Measurements from ENCODE around the gene RHOBTB3. TPM values are rescaled to one million over a fixed set of nuclear protein-coding genes. Genes with fewer than 3 reads are reported as not detected.
"Not testable (repeated sequence)": the region's sequence is repeated elsewhere in the genome, so short reads cannot be mapped to it uniquely, and the experiment has no call there.

The RHOBTB3 gene
- total RNA-seq, 2 donors from 2014 or later: 1.3 to 5.2 TPM

- H3K36me3 Mint-ChIP-seq (ENCODE audit: insufficient read depth in 2 of 2): peaks cover 2 to 4% of the 10 kb centered on the region in 2 donors
- DNase-seq: no peak
- no peaks in the 10 kb centered on the region for H3K9me3 Mint-ChIP-seq
- H3K4me3 Mint-ChIP-seq: peak overlapping the region; percentile 77 to 81
- H3K4me1 Mint-ChIP-seq (ENCODE audit: low read depth): peaks cover 55% of the 10 kb centered on the region
- no peaks in the 10 kb centered on the region for H3K27me3 Mint-ChIP-seq (ENCODE audit: low read depth)
- H3K27ac Mint-ChIP-seq: peak overlapping the region; percentile 94
- ATAC-seq (replicated peaks in 1 of 2): no peak
Measured at GRCh38 chr5:95809414-95809960, 78.4 kb downstream of the RHOBTB3 start.

- ATAC-seq (replicated peaks in 1 of 2) (no peak), DNase-seq (no peak)
- Mint-ChIP-seq H3K4me3 (peak overlapping the region; percentile 77 to 81), H3K4me1 (ENCODE audit: low read depth) (peaks cover 62% of the 10 kb centered on the region), H3K27me3 (ENCODE audit: low read depth) (no peaks in the 10 kb centered on the region), H3K9me3 (no peaks in the 10 kb centered on the region), H3K36me3 (ENCODE audit: insufficient read depth in 2 of 2) (peaks cover 2 to 4% of the 10 kb centered on the region in 2 donors), H3K27ac (peak overlapping the region; percentile 94)
Measured at GRCh38 chr5:95810305-95811125, 79.4 kb downstream of the RHOBTB3 start.

- peak overlapping the region; percentile 77 to 81 for H3K4me3 Mint-ChIP-seq
- DNase-seq; ATAC-seq (replicated peaks in 1 of 2); H3K27me3 Mint-ChIP-seq (ENCODE audit: low read depth); H3K36me3 Mint-ChIP-seq (ENCODE audit: insufficient read depth in 2 of 2); H3K9me3 Mint-ChIP-seq: not testable (repeated sequence)
- peak overlapping the region; percentile 94 for H3K27ac Mint-ChIP-seq
- peaks cover 67% of the 10 kb centered on the region for H3K4me1 Mint-ChIP-seq (ENCODE audit: low read depth)
Measured at GRCh38 chr5:95811126-95811423, 79.9 kb downstream of the RHOBTB3 start.

GRCh38 chr5:95811461-95812073 is 80.4 kb downstream of the RHOBTB3 start:
- not testable (repeated sequence) for H3K27me3 Mint-ChIP-seq (ENCODE audit: low read depth); H3K9me3 Mint-ChIP-seq; ATAC-seq (replicated peaks in 1 of 2); H3K36me3 Mint-ChIP-seq (ENCODE audit: insufficient read depth in 2 of 2); DNase-seq
- H3K4me1 Mint-ChIP-seq (ENCODE audit: low read depth): peaks cover 72% of the 10 kb centered on the region
- peak overlapping the region; percentile 77 to 81 for H3K4me3 Mint-ChIP-seq
- peak overlapping the region; percentile 66 for H3K27ac Mint-ChIP-seq

- peak in 1 of 2 donors; percentile 56 for DNase-seq
- Mint-ChIP-seq H3K27ac (peak overlapping the region; percentile 66), H3K4me1 (ENCODE audit: low read depth) (peaks cover 77% of the 10 kb centered on the region), H3K27me3 (ENCODE audit: low read depth) (no peaks in the 10 kb centered on the region), H3K4me3 (peak overlapping the region; percentile 64), H3K9me3 (no peaks in the 10 kb centered on the region), H3K36me3 (ENCODE audit: insufficient read depth in 2 of 2) (peaks cover 2 to 7% of the 10 kb centered on the region in 2 donors)
- peak; percentile 47 to 53 for ATAC-seq (replicated peaks in 1 of 2)
Measured at GRCh38 chr5:95812074-95812471, 80.9 kb downstream of the RHOBTB3 start.

GRCh38 chr5:95813035-95813434 is 81.9 kb downstream of the RHOBTB3 start:
- H3K9me3 Mint-ChIP-seq; H3K4me3 Mint-ChIP-seq; H3K27me3 Mint-ChIP-seq (ENCODE audit: low read depth); DNase-seq; H3K27ac Mint-ChIP-seq; H3K36me3 Mint-ChIP-seq (ENCODE audit: insufficient read depth in 2 of 2); ATAC-seq (replicated peaks in 1 of 2): not testable (repeated sequence)
- H3K4me1 Mint-ChIP-seq (ENCODE audit: low read depth): peaks cover 84% of the 10 kb centered on the region

GRCh38 chr5:95815155-95815729 is 84.1 kb downstream of the RHOBTB3 start:
- Mint-ChIP-seq H3K9me3 (no peaks in the 10 kb centered on the region), H3K36me3 (ENCODE audit: insufficient read depth in 2 of 2) (peaks cover 2 to 7% of the 10 kb centered on the region in 2 donors), H3K27ac (no peak overlapping the region), H3K27me3 (ENCODE audit: low read depth) (no peaks in the 10 kb centered on the region), H3K4me1 (ENCODE audit: low read depth) (peaks cover 78% of the 10 kb centered on the region), H3K4me3 (no peak overlapping the region)
- no peak for ATAC-seq (replicated peaks in 1 of 2)
- no peak for DNase-seq

GRCh38 chr5:95816341-95816740 is 85.2 kb downstream of the RHOBTB3 start:
- no peak for DNase-seq
- ATAC-seq (replicated peaks in 1 of 2): no peak

GRCh38 chr5:95816776-95817175 is 85.6 kb downstream of the RHOBTB3 start:
- no peaks in the 10 kb centered on the region for H3K9me3 Mint-ChIP-seq

More at GRCh38 chr5:95816341-95816740, 85.2 kb downstream of the RHOBTB3 start:
- Mint-ChIP-seq H3K36me3 (ENCODE audit: insufficient read depth in 2 of 2) (peaks cover 2 to 7% of the 10 kb centered on the region in 2 donors), H3K9me3 (no peaks in the 10 kb centered on the region), H3K4me3 (peak overlapping the region; percentile 3 to 75), H3K4me1 (ENCODE audit: low read depth) (peaks cover 77% of the 10 kb centered on the region), H3K27ac (peak overlapping the region; percentile 18), H3K27me3 (ENCODE audit: low read depth) (no peaks in the 10 kb centered on the region)

GRCh38 chr5:95817430-95817829 is 86.3 kb downstream of the RHOBTB3 start:
- ATAC-seq (replicated peaks in 1 of 2): peak; percentile 26 to 59
- H3K4me3 Mint-ChIP-seq: peak overlapping the region; percentile 75 to 91
- H3K36me3 Mint-ChIP-seq (ENCODE audit: insufficient read depth in 2 of 2): peaks cover 2 to 7% of the 10 kb centered on the region in 2 donors
- no peaks in the 10 kb centered on the region for H3K9me3 Mint-ChIP-seq
- H3K27ac Mint-ChIP-seq: peak overlapping the region; percentile 85
- DNase-seq: peak; percentile 37 to 50
- H3K4me1 Mint-ChIP-seq (ENCODE audit: low read depth): peaks cover 74% of the 10 kb centered on the region
- no peaks in the 10 kb centered on the region for H3K27me3 Mint-ChIP-seq (ENCODE audit: low read depth)

More at GRCh38 chr5:95816776-95817175, 85.6 kb downstream of the RHOBTB3 start:
- Mint-ChIP-seq H3K4me1 (ENCODE audit: low read depth) (peaks cover 77% of the 10 kb centered on the region), H3K27ac (no peak overlapping the region), H3K27me3 (ENCODE audit: low read depth) (no peaks in the 10 kb centered on the region), H3K4me3 (peak overlapping the region; percentile 75 to 91), H3K36me3 (ENCODE audit: insufficient read depth in 2 of 2) (peaks cover 2 to 7% of the 10 kb centered on the region in 2 donors)
- no peak for ATAC-seq (replicated peaks in 1 of 2)
- DNase-seq: no peak

- Mint-ChIP-seq H3K9me3 (no peaks in the 10 kb centered on the region), H3K4me1 (ENCODE audit: low read depth) (peaks cover 80% of the 10 kb centered on the region), H3K27ac (peak overlapping the region; percentile 85), H3K36me3 (ENCODE audit: insufficient read depth in 2 of 2) (peaks cover 2 to 7% of the 10 kb centered on the region in 2 donors), H3K4me3 (peak overlapping the region; percentile 75 to 91), H3K27me3 (ENCODE audit: low read depth) (no peaks in the 10 kb centered on the region)
- ATAC-seq (replicated peaks in 1 of 2) (peak; percentile 36 to 44), DNase-seq (peak; percentile 39 to 42)
Measured at GRCh38 chr5:95818181-95819147, 87.3 kb downstream of the RHOBTB3 start.
